Stimulated activated CD4-positive, alpha-beta T cell treated with anti-CD3 and anti-CD28 coated beads, Interleukin-1b, Interleukin-23, amount 100 ng/mL, for 24 hours (primary cell): ENCODE results near the gene ZIK1.

Experiments
- DNase-seq, 4 experiments: peaks; one replicate each; pipeline ENCODE4 v3.0.0-alpha.2; 2020; ENCODE audit warnings: low read depth in 4 of 4, low spot score in 1 of 4

ZIK1 gene

DNA sequence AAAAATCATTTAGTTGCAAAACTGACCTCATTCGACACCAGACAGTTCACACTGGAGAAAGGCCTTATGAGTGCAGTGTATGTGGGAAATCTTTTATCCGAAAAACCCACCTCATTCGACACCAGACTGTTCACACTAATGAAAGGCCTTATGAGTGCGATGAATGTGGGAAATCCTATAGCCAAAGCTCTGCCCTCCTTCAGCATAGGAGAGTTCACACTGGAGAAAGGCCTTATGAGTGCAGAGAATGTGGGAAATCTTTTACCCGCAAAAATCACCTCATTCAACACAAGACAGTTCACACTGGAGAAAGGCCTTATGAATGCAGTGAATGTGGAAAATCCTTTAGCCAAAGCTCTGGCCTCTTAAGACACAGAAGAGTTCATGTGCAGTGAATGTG, 23.0 kb downstream of the ZIK1 start:
- no peak for DNase-seq

DNA sequence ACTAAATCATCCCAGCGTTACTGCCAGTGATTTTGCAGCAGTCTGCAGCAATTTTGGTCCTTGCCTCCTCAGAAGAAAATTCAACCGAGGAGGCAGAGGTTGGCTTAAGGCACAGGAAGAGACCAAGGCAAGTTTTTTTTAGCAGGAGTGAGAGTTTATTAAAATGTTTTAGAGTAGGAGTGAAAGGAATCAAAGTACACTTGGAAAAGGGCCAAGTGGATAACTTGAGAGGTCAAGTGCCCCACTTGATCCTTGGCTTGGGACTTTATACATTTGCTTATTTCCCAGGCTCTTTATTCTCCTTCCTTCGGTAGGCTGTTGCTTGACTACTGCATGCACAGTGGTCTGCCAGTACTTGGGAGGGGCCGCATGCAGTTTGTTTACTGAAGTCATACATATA, 27.2 kb downstream of the ZIK1 start:
- DNase-seq: no peak

DNA sequence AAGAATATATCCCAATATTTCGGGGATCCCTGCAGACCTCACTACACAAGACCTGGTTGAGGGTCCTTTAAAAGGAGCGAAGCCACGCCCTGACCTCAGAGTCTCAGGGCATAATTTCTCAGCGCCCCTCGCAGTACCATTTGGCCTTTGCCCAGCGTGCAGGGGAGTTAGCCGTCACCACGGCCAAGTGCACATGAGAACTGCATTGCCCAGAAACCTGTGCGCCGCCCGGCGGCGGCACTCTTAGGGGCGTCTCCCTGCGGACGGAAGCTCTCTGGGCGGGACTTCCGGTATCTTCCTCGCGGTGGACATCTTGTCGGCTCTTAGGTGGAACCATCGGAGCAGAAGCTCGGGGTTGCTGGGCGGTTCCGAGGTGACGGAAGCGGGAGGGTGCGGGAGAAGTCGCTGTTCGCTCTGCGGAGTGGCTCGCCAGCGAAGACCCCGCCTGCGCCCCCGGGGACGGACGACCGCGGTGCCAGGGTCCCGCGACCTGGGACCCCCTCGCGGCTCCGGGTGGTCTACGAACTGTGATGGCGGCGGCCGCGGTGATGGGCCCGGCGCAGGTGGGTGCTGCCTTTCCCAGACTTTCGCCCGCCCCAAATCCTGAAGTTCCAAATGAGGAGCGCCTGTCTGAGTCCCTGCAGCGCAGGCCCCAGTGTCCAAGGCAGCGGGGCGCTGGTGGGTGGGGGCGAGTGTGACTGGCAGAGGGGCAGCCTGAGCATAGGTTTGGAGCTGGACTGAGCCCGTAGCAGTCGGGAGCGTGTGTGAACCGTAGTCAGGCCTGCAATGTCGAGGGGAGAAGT, 30.2 kb downstream of the ZIK1 start, which contains the start of gene ZNF134:
Gene ZNF134, plus strand, starts transcription at position 302 of the 803 bp plus-strand sequence. CDS start 5,227 bp downstream, outside the sequence.
- peak; percentile 78 to 82 (median 80) for DNase-seq

DNA sequence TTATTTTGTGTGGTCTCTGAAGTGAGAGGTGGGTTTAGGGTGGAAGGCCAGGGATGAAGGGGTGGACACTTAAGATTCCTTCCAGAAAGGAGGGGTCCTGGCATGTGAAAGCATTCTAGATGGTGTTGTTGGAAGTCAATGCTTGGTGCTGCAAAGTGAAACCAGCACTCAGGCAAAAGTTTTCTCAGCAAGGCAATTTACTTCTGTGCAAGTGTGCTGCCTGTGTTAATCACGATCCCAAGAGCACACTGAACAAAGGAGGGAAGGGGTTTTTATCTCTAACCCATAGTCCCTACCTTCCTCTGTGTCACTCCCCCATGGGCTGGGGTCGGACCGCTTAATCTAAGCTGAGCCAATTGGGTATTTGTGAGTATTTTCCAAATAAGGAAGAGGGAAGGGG, 31.4 kb downstream of the ZIK1 start:
- DNase-seq: no peak

DNA sequence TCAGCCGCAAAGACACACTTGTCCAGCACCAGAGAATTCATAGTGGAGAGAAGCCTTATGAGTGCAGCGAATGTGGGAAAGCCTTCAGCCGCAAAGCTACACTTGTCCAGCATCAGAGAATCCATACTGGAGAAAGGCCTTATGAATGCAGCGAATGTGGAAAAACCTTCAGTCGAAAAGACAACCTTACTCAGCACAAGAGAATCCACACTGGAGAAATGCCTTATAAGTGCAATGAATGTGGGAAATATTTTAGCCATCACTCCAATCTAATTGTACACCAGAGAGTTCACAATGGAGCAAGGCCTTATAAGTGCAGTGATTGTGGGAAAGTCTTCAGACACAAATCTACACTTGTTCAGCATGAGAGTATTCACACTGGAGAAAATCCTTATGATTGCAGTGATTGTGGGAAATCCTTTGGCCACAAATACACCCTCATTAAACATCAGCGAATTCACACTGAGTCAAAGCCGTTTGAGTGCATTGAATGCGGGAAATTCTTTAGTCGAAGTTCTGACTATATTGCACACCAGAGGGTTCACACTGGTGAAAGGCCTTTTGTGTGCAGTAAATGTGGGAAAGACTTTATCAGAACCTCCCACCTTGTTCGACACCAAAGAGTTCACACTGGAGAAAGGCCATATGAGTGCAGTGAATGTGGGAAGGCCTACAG, 36.9 kb downstream of the ZIK1 start:
- DNase-seq: no peak

DNA sequence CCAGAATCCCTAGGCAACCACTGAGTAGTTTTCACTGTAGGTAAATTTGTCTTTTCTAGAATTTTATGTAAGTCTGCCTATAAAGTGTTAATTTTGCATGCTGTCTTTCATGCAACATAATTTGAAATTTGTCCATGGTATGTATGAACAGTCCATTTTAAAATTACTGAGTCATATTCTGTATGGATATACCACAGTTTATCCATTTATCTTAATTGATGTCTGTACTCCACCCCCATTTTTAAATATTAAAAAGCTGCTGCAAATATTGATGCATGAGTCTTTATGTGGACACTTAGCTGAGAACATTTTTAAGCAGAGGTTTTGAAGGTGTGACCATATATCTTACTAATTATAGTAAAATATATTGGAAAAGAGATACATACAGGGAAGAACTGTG, 39.1 kb downstream of the ZIK1 start:
- DNase-seq: no peak

DNA sequence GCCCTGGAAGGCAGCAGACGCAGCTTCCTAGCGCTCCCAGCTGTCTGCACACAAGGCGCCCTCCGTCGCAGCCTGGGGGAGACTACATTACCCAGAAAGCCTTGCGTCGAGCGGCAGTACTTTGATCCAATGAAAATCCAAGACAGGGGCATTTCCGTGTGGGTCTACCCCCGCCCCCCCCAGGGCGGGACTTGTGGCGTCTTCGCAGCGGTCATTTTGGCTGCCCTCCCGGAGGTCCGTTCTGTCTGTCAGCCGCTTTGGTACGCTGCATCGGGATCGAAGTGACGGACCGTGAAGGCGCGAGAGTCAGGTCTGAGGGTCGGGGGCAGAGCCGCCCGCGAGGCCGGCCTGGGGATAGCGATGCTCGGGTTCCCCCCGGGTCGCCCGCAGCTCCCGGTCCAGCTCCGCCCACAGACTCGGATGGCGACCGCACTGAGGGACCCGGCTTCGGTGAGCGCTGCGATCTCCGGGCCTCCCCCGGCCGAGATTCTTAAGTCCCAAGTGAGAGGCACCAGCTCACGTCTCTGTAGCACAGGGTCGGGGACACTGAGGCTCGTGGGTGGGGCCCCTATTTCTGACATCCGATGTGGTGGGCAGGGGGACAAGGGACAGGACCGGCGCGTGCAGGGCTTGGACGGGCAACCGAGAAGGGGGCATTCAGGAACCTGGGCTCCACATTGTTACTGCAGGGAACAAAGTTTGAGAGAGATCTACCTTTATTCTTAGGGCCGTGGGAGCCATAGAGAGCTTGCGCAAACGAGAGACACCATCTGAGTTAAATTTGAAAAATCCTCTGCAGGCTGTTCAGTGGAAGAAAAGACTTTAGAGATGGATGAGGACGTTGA, 49.3 kb downstream of the ZIK1 start, which contains the start of gene ZNF211:
Gene ZNF211, plus strand, starts transcription at position 182 of the 845 bp plus-strand sequence. Its CDS starts 179 bp downstream, at position 361.
- peak; percentile 57 to 79 (median 66) for DNase-seq

DNA sequence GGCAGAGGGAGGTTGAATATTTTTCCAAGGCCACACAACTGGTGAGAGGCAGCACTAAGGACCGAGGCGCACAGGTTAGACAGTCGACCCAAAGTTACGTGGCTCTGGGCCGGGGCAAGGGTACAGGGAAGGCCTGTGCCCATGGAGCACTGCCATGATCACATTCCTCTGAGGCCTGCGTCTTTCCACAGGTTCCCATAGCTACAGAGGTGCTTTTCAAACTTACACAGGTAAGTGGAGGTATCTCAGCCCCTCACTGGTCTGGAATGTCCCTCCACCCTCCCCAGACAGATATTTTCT, 49.8 kb downstream of the ZIK1 start:
- no peak for DNase-seq

DNA sequence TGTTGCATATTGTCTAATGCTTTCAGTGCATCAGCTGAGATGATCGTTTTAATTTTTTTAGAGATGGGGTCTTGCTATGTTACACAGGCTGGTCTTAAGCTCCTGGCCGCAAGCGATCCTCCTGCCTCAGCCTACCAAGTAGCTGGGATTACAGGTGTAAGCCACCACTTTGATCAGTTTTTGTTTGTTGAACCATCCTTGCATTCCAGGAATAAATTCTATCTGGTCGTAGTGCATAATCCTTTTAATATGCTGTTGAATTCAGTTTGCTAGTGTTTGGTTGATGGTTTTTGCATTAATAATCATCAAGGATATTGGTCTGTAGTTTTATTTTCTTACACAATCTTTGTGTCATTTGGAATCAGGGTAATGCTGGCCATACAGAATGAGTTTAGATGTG, 53.4 kb downstream of the ZIK1 start:
- DNase-seq: no peak

DNA sequence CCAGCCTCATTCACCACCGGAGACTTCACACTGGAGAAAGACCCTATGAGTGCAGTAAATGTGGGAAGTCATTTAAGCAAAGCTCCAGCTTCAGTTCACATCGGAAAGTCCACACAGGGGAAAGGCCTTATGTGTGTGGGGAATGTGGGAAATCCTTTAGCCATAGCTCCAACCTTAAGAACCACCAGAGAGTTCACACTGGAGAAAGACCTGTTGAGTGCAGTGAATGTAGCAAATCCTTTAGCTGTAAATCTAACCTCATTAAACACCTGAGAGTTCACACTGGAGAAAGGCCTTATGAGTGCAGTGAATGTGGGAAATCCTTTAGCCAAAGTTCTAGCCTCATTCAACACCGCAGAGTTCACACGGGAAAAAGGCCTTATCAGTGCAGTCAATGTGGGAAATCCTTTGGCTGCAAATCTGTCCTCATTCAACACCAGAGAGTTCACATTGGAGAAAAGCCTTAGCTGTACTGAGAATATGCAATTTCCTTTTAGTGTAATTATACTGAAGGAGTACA, 57.8 kb downstream of the ZIK1 start:
- DNase-seq: no peak

DNA sequence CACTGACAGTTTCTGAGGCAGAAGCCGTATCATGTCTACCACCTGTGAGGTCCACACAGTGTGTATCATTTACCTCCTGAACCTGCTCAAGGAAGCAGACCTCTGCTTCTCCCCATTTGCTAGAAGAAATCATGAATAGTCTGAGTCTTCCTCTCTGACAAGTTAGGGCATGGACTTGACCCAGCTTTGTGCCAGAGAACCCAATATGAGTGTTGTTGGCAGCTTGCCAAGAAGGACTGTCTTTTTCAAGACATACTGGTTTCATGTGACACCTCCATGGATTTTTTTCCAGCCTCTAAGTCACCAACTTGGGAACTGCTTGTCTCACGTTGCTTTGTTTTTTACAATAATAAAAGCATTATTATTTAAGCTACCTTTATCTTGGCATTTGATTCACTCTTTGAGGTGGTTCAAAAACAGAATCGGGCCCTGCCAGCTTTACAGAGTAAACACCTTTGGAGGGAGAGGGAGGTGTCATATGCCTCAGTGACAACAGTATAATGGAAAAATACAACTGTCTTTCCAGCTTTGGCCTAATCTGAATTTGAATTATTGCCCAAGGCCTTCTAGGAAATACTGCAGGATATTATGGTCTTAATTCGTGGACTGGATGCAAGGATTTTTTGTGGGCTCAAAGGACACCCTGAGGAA, 58.6 kb downstream of the ZIK1 start:
- no peak for DNase-seq
